GM19099 (cell line): ENCODE results near the gene COBL.

Experiments
- POLR2A ChIP-seq: IDR thresholded peaks from 3 replicates; pipeline ENCODE4 v1.6.1; 2011; ENCODE audit warnings: low read depth; ENCODE audit not compliant: insufficient read length; ENCODE audit errors: extremely low read depth

Gene COBL

GRCh38 chr7:51123322-51124019, 193.1 kb downstream of the COBL start:
- TF ChIP-seq POLR2A, result no peak

- TF ChIP-seq POLR2A, result no peak
These were observed 194.6 kb downstream of the COBL start for GRCh38 chr7:51121931-51122425.

- no peak for TF ChIP-seq POLR2A
These were observed 195.4 kb downstream of the COBL start for GRCh38 chr7:51121036-51121790.

GRCh38 chr7:51118628-51119027, 198.0 kb downstream of the COBL start:
- TF ChIP-seq POLR2A, result no peak

- no peak for TF ChIP-seq POLR2A
These were observed 202.1 kb downstream of the COBL start for GRCh38 chr7:51114501-51114900.

- no peak for TF ChIP-seq POLR2A
These were observed 202.6 kb downstream of the COBL start for GRCh38 chr7:51113962-51114361.

GRCh38 chr7:51113560-51113959, 203.0 kb downstream of the COBL start:
- no peak for TF ChIP-seq POLR2A

- TF ChIP-seq POLR2A, result no peak
These were observed 205.2 kb downstream of the COBL start for GRCh38 chr7:51111241-51111940.

GRCh38 chr7:51108134-51108533, 208.5 kb downstream of the COBL start:
- no peak for TF ChIP-seq POLR2A

GRCh38 chr7:51104278-51104677, 212.3 kb downstream of the COBL start:
- no peak for TF ChIP-seq POLR2A

- TF ChIP-seq POLR2A, result no peak
These were observed 212.9 kb downstream of the COBL start for GRCh38 chr7:51103718-51104117.

GRCh38 chr7:51102828-51103227, 213.8 kb downstream of the COBL start:
- TF ChIP-seq POLR2A, result no peak

- no peak for TF ChIP-seq POLR2A
These were observed 215.4 kb downstream of the COBL start for GRCh38 chr7:51101111-51101757.

- TF ChIP-seq POLR2A, result no peak
These were observed 226.2 kb downstream of the COBL start for GRCh38 chr7:51090411-51090810.
